Spinal cord (tissue), 10 donors: ENCODE results near the gene EFL1. TPM values are rescaled to one million over a fixed set of nuclear protein-coding genes. Genes with fewer than 3 reads are reported as not detected.
A peak's percentile ranks its signal among the peaks of the same experiment; 100 is the strongest.

Experiments
- DNase-seq, 6 donors: peaks; one replicate each; pipeline versions ENCODE4 v3.0.0 to v3.0.0-alpha.2; 2013 to 2015; ENCODE audit warnings: low spot score in 6 of 6, low read depth in 4 of 6
- H3K27ac ChIP-seq: one replicate; pipeline ENCODE4 v1.5.1; 2013; ENCODE audit warnings: low read depth, low read length, control low read depth
- H3K27me3 ChIP-seq: one replicate; pipeline ENCODE4 v1.6.1; 2013; ENCODE audit warnings: low read length; ENCODE audit not compliant: control insufficient read depth, insufficient read depth
- H3K36me3 ChIP-seq: one replicate; pipeline ENCODE4 v1.6.1; 2013; ENCODE audit warnings: low read length; ENCODE audit not compliant: control insufficient read depth, insufficient read depth
- H3K4me1 ChIP-seq: one replicate; pipeline ENCODE4 v1.6.1; 2013; ENCODE audit warnings: low read length; ENCODE audit not compliant: control insufficient read depth, insufficient read depth
- H3K4me3 ChIP-seq: one replicate; pipeline ENCODE4 v1.5.1; 2013; ENCODE audit warnings: low read depth, low read length, control low read depth
- H3K9me3 ChIP-seq: one replicate; pipeline ENCODE4 v1.6.1; 2013; ENCODE audit warnings: low read length; ENCODE audit not compliant: control insufficient read depth, insufficient read depth
- WGBS: methylation state at CpG from one replicate; pipeline ENCODE4 v1.1.5; 2013; ENCODE audit warnings: missing lambda C conversion rate; ENCODE audit not compliant: insufficient coverage; 5-methylcytosine and 5-hydroxymethylcytosine counted together
- polyA plus RNA-seq, 2 donors: library from polyadenylated mRNA; unstranded; fragments of 120-200 nt; gene quantifications; one replicate each; pipeline ENCODE4 v1.2.1, GENCODE V29; 2013; ENCODE audit not compliant: insufficient read length in 2 of 2
- total RNA-seq, 2 donors: library from RNA; depleted of rRNA in 1 of 2; stranded (reverse); fragments of 120-200 nt in 1 of 2; fragments of >200 nt in 1 of 2; gene quantifications; one replicate each; pipeline versions ENCODE4 v1.2.3 to v1.2.4, GENCODE V29; 2013 to 2014
- donor health status: healthy.

The EFL1 gene
- total and polyA plus RNA-seq, 4 donors: 15.0 to 21.4 (median 18.8) TPM

- H3K27me3 ChIP-seq: no peaks in the 10 kb centered on the region
- H3K9me3 ChIP-seq: no peaks in the 10 kb centered on the region
- peaks cover 8% of the 10 kb centered on the region for H3K36me3 ChIP-seq
- no peak overlapping the region for H3K27ac ChIP-seq
- DNase-seq: no peak
- no peak overlapping the region for H3K4me3 ChIP-seq
- H3K4me1 ChIP-seq: no peaks in the 10 kb centered on the region
- WGBS: 80% methylated on average over 1 of the region's 2 CpGs
Observed at GRCh38 chr15:82132742-82133141, 129.8 kb downstream of the EFL1 start.

DNA sequence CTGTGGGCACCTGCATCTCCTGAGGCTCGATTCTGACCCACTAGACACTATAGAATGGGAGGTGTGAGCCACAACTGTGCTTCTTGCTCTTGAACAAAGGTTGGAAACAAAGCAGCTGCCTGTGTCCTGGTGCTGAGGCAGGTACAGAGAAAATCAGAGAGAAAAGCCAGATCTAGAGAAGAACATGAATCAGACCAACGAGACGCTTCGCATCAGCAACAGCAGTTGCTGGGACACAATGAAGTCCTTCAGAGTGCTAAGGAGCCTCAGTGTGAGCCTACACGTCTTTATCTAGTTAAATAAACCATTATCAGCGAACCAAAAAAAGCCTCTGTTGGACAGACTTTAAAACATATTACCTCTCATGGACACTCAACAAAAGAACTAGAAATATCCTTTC, 130.4 kb downstream of the EFL1 start:
- Histone ChIP-seq H3K36me3 (peaks cover 8% of the 10 kb centered on the region), H3K27ac (no peak overlapping the region)

DNA sequence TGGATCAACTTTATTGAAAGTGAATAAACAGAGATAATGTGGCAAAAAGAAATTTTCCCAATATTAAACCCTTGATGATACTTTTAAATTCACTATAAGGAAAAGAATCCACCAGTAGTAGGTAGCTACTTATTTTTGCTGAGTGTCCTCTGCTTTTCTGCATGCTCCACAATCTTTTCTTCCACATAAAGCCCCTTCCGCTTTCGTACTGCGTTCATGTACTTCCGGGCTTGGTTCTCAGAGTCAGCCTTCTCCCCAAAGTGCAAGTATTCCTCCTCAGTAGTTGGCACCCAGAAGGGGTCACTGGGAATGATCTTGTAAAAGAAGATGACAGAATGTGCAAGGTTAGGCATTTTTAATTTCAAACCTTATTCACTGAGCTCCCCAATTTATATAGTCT, 132.3 kb downstream of the EFL1 start:
- no peak overlapping the region for H3K4me3 ChIP-seq
- no CpG with 5 or more reads among the region's 4 CpGs for WGBS

More for the DNA sequence above, 130.4 kb downstream of the EFL1 start:
- no peaks in the 10 kb centered on the region for H3K27me3 ChIP-seq
- H3K9me3 ChIP-seq: no peaks in the 10 kb centered on the region
- H3K4me3 ChIP-seq: no peak overlapping the region
- peak in 1 of 6 donors; percentile 13 for DNase-seq
- no peaks in the 10 kb centered on the region for H3K4me1 ChIP-seq
- WGBS: 53% methylated on average over 5 of the region's 6 CpGs

DNA sequence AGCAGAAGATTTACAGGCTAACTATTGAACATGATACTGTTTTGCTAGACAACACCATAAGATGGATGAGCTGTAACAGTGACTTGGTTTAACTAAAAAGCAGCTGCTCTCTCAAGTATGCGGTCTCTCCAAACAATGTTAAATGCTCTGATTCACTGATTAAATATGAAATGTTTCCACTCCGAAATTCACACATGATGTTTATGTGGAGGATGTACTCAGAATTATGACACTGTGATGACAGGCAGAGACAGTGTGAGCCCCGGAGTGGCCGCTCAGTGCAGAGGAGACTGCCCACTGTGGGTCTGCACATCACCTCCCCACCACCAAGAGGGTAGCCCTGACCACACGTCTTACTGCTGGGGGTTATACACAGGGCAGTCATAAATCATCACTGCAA, 132.8 kb downstream of the EFL1 start:
- H3K9me3 ChIP-seq: no peaks in the 10 kb centered on the region
- WGBS: 84% methylated on average over 3 of the region's 5 CpGs
- peaks cover 14% of the 10 kb centered on the region for H3K36me3 ChIP-seq
- DNase-seq: no peak
- H3K27ac ChIP-seq: no peak overlapping the region
- no peak overlapping the region for H3K4me3 ChIP-seq
- H3K27me3 ChIP-seq: no peaks in the 10 kb centered on the region
- no peaks in the 10 kb centered on the region for H3K4me1 ChIP-seq

More for the DNA sequence above, 132.3 kb downstream of the EFL1 start:
- no peaks in the 10 kb centered on the region for H3K4me1 ChIP-seq
- H3K27ac ChIP-seq: no peak overlapping the region
- no peak for DNase-seq
- no peaks in the 10 kb centered on the region for H3K27me3 ChIP-seq
- H3K36me3 ChIP-seq: peaks cover 11% of the 10 kb centered on the region
- H3K9me3 ChIP-seq: no peaks in the 10 kb centered on the region

DNA sequence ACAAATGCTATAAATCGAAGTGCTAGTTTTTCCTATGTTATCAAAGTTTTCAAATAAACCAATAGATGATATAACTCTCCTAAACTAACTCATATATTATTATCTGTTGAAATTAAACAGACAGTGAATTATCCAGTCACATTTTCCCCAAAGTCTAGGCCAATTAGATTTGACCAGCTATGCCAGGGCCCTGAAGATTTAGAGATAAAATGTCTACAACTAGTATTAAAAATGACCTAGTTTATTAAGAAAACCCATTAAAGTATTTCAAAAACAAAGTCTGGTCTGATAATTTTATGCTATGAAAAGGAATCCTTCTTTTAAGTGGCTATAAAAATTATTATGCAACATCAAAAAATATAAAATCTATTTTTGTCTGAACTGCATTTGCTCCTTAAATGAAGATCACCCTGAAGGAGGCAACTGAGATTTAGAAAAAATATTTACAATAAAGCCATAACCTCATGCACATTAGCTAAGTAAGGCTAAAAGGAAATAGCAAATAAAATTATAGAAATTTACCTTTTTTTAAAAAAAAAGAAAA, 133.3 kb downstream of the EFL1 start:
- no peak overlapping the region for H3K27ac ChIP-seq
- DNase-seq: no peak
- H3K36me3 ChIP-seq: peaks cover 20% of the 10 kb centered on the region
- no peaks in the 10 kb centered on the region for H3K9me3 ChIP-seq
- H3K4me3 ChIP-seq: no peak overlapping the region
- no CpG with 5 or more reads among the region's 1 CpG for WGBS
- no peaks in the 10 kb centered on the region for H3K27me3 ChIP-seq
- no peaks in the 10 kb centered on the region for H3K4me1 ChIP-seq

DNA sequence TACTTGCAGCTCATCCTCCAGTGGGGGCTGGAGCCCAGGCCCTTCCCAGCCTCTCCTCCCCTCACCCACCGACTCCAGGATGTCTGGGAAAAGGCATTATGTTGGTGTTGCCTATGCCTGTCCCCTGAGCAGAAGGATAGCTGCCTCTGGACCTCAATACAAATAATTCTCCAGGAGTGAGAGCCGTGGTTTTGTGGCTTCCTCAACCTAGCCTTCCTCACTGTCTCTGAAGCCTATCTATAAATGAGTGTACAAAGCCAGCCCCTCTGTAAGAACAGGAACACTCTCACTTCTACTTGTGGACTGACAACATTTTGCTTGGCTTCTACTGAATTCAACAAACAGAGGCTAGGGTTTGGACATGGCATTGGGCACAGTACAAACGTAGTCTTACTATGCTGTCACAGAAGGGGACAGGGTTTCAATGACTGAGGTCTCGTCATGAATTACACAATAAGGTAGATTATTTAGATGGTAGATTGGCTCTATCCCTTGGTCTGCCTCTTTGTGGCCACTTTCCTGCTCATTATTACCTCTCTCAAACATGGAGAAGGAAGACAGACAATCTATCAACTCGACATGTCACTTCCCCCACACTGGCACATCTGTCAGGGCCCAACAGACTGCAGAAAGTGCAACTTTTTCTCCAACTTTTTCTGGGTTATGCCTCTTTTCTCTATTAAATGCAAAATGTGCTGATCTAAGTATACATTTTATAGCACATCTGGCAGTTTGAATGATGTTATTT, 134.0 kb downstream of the EFL1 start:
- Histone ChIP-seq H3K4me3 (no peak overlapping the region), H3K36me3 (peaks cover 20% of the 10 kb centered on the region), H3K4me1 (no peaks in the 10 kb centered on the region), H3K27ac (no peak overlapping the region), H3K9me3 (no peaks in the 10 kb centered on the region), H3K27me3 (no peaks in the 10 kb centered on the region)
- no peak for DNase-seq
- WGBS: 79% methylated on average over 3 of the region's 5 CpGs

DNA sequence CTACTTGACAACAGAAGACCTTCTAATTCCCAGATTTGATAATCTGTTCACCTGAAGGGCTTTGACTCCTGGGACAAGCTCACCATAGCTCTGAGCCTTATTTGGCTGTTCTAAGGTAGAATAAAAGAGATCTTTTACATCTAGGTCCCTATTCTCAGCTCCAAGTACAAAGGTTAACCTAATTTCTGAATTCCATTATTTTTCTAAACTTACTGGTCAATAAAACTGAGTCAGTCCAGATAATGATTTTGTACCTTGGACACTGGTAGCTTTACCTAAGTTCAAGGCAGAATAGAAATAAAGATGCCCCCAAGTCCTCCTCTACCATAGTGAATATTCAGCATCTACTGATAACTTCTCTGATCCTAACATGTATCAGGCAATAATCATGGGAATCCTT, 135.0 kb downstream of the EFL1 start:
- H3K36me3 ChIP-seq: peaks cover 17% of the 10 kb centered on the region

DNA sequence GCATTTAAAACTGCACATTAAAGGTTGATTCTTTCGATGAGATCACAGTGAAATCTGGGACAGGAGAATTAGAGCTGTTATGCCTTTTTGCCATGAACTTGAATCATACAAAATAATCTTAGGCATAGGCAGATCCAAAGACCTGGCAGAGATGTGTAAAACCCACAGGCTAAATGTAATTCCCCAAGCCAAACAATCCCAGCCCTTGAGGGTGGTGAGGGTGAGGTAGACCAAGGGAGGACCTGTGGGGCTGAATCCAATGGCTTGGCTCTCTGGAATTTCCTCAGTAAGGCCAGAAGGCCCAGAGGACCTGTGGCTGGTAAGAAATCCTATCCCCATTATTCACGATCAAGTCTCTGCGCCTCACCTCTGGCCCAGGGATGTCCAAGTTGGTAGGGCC, 136.2 kb downstream of the EFL1 start:
- Histone ChIP-seq H3K9me3 (no peaks in the 10 kb centered on the region), H3K36me3 (peaks cover 16% of the 10 kb centered on the region), H3K4me3 (no peak overlapping the region), H3K27ac (no peak overlapping the region), H3K27me3 (no peaks in the 10 kb centered on the region), H3K4me1 (no peaks in the 10 kb centered on the region)
- DNase-seq: no peak
- WGBS: 100% methylated on average over 2 of the region's 3 CpGs

More for the DNA sequence above, 135.0 kb downstream of the EFL1 start:
- Histone ChIP-seq H3K27me3 (no peaks in the 10 kb centered on the region), H3K4me3 (no peak overlapping the region), H3K4me1 (no peaks in the 10 kb centered on the region), H3K9me3 (no peaks in the 10 kb centered on the region), H3K27ac (no peak overlapping the region)
- DNase-seq: no peak

- peaks cover 12% of the 10 kb centered on the region for H3K36me3 ChIP-seq
- DNase-seq: no peak
- H3K9me3 ChIP-seq: no peaks in the 10 kb centered on the region
- H3K4me3 ChIP-seq: no peak overlapping the region
- H3K4me1 ChIP-seq: no peaks in the 10 kb centered on the region
- no peaks in the 10 kb centered on the region for H3K27me3 ChIP-seq
- WGBS: 96% methylated on average over 4 of the region's 9 CpGs
- no peak overlapping the region for H3K27ac ChIP-seq
Observed at GRCh38 chr15:82124331-82125263, 137.9 kb downstream of the EFL1 start.
